ENCODE data around the gene UROC1.
A peak's percentile ranks its signal among the peaks of the same experiment; 100 is the strongest.

UROC1 gene

DNA sequence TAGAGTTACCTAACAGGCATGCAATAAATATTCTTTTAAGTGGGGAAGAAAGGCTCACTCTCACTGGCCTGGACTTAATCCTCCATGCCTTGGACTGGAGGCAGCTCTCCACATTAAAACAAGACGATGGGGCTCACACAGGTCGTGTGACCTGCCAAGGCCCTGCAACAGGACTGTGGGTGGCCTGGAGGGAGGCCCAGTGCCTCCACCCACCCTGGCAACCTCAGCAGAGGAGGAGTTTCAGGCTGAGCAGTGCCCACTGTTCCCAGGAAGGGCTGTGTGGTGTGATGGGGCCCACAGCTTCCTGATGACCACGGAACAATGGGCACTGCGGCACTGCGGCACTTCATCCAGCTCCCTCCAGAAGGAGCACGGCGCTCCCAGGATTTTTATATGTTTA is 5.5 kb downstream of the UROC1 start:
- H3K79me1 ChIP-seq (ENCODE audit: low read depth, low read length) = no peaks in the 10 kb centered on the region
- no peak for DNase-seq (ENCODE audit: low spot score)
- H3K27ac ChIP-seq (replicated peaks; ENCODE audit: low read length) = no peak overlapping the region
- H3K23ac ChIP-seq (ENCODE audit: low read depth, low read length, poor library complexity) = no peak overlapping the region
- H3K9ac ChIP-seq (ENCODE audit: low read depth, low read length, poor library complexity) = no peak overlapping the region
- no peak overlapping the region for H2BK12ac ChIP-seq (ENCODE audit: low read length)
- no peak overlapping the region for H3K4me3 ChIP-seq (ENCODE audit: low read length in 2 of 2)
- no peaks in the 10 kb centered on the region for H3K9me3 ChIP-seq (replicated peaks in 1 of 2; ENCODE audit: control insufficient read depth in 2 of 2, insufficient read depth in 1 of 2, low read depth in 1 of 2, low read length in 2 of 2)
- no peak overlapping the region for H2BK120ac ChIP-seq (ENCODE audit: low read depth, low read length)
- H3K36me3 ChIP-seq (replicated peaks in 1 of 2; ENCODE audit: control insufficient read depth in 2 of 2, insufficient read depth in 2 of 2, low read length in 2 of 2) = no peaks in the 10 kb centered on the region
- no peak overlapping the region for H2BK15ac ChIP-seq (ENCODE audit: low read length)
- H3K4me2 ChIP-seq (ENCODE audit: insufficient read depth, low read length, poor library complexity, severe bottlenecking) = no peak overlapping the region
- H2AFZ ChIP-seq (ENCODE audit: low read length) = no peak overlapping the region
- peaks cover 0 to 8% of the 10 kb centered on the region in 2 donors for H3K4me1 ChIP-seq (ENCODE audit: control insufficient read depth in 2 of 2, insufficient read depth in 1 of 2, low read depth in 1 of 2, low read length in 2 of 2)
- no peak overlapping the region for H4K91ac ChIP-seq (ENCODE audit: low read depth, low read length, poor library complexity)
- H3K27me3 ChIP-seq (ENCODE audit: control insufficient read depth in 3 of 3, insufficient read depth in 3 of 3, low read depth in 1 of 3, low read length in 3 of 3) = peaks cover 0 to 51% (median 0%) of the 10 kb centered on the region in 3 experiments
- no peak overlapping the region for H4K8ac ChIP-seq (ENCODE audit: low read depth, low read length)
- peak overlapping the region; percentile 38 for H3K18ac ChIP-seq (ENCODE audit: low read length)
- H3K4ac ChIP-seq (ENCODE audit: low read length) = no peak overlapping the region
- no peak overlapping the region for H3K14ac ChIP-seq (ENCODE audit: low read length)
- no peak overlapping the region for H2AK5ac ChIP-seq (ENCODE audit: low read depth, low read length)
- H2BK5ac ChIP-seq (ENCODE audit: low read length) = no peak overlapping the region
- no CpG with 5 or more reads among the region's 7 CpGs for WGBS, 2 donors (ENCODE audit: extremely low coverage in 2 of 2, insufficient read length in 2 of 2, insufficient replicate concordance in 1 of 2)

DNA sequence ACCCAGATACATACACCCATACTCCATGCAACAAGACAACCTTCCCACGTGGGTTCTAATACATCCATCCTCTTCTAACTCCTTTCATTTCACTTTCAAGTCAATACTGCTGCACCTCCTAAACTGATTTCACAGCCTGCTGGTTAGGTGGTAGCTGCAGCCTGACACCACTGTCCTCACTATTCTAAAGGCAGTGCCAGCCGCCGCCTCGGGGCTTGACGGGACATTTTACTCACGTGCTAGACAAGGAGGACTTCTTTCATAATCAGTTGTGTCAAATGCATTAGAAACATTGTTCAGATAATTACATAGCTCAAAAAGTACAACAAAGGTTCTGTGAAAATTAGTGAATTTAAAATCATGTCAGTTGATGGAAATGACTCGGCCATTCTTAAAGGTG is 6.3 kb downstream of the UROC1 start:
- no peak overlapping the region for H2BK5ac ChIP-seq (ENCODE audit: low read length)
- H3K4me1 ChIP-seq (ENCODE audit: control insufficient read depth in 2 of 2, insufficient read depth in 1 of 2, low read depth in 1 of 2, low read length in 2 of 2) = peaks cover 0 to 8% of the 10 kb centered on the region in 2 donors
- H3K4me2 ChIP-seq (ENCODE audit: insufficient read depth, low read length, poor library complexity, severe bottlenecking) = no peak overlapping the region
- no peak overlapping the region for H3K27ac ChIP-seq (replicated peaks; ENCODE audit: low read length)
- no peak overlapping the region for H3K9ac ChIP-seq (ENCODE audit: low read depth, low read length, poor library complexity)
- no peak overlapping the region for H4K91ac ChIP-seq (ENCODE audit: low read depth, low read length, poor library complexity)
- no peak overlapping the region for H2BK15ac ChIP-seq (ENCODE audit: low read length)
- no peak overlapping the region for H2BK12ac ChIP-seq (ENCODE audit: low read length)
- H2AFZ ChIP-seq (ENCODE audit: low read length) = no peak overlapping the region
- DNase-seq (ENCODE audit: low spot score) = no peak
- H2AK5ac ChIP-seq (ENCODE audit: low read depth, low read length) = no peak overlapping the region
- H3K14ac ChIP-seq (ENCODE audit: low read length) = no peak overlapping the region
- no peak overlapping the region for H3K4me3 ChIP-seq (ENCODE audit: low read length in 2 of 2)
- no peaks in the 10 kb centered on the region for H3K36me3 ChIP-seq (replicated peaks in 1 of 2; ENCODE audit: control insufficient read depth in 2 of 2, insufficient read depth in 2 of 2, low read length in 2 of 2)
- H4K8ac ChIP-seq (ENCODE audit: low read depth, low read length) = no peak overlapping the region
- H3K23ac ChIP-seq (ENCODE audit: low read depth, low read length, poor library complexity) = no peak overlapping the region
- no peak overlapping the region for H3K4ac ChIP-seq (ENCODE audit: low read length)
- no peak overlapping the region for H3K18ac ChIP-seq (ENCODE audit: low read length)
- no peak overlapping the region for H2BK120ac ChIP-seq (ENCODE audit: low read depth, low read length)
- no peaks in the 10 kb centered on the region for H3K79me1 ChIP-seq (ENCODE audit: low read depth, low read length)
- no peaks in the 10 kb centered on the region for H3K9me3 ChIP-seq (replicated peaks in 1 of 2; ENCODE audit: control insufficient read depth in 2 of 2, insufficient read depth in 1 of 2, low read depth in 1 of 2, low read length in 2 of 2)
- no CpG with 5 or more reads among the region's 7 CpGs for WGBS, 2 donors (ENCODE audit: extremely low coverage in 2 of 2, insufficient read length in 2 of 2, insufficient replicate concordance in 1 of 2)
- peaks cover 0 to 51% (median 0%) of the 10 kb centered on the region in 3 experiments for H3K27me3 ChIP-seq (ENCODE audit: control insufficient read depth in 3 of 3, insufficient read depth in 3 of 3, low read depth in 1 of 3, low read length in 3 of 3)

DNA sequence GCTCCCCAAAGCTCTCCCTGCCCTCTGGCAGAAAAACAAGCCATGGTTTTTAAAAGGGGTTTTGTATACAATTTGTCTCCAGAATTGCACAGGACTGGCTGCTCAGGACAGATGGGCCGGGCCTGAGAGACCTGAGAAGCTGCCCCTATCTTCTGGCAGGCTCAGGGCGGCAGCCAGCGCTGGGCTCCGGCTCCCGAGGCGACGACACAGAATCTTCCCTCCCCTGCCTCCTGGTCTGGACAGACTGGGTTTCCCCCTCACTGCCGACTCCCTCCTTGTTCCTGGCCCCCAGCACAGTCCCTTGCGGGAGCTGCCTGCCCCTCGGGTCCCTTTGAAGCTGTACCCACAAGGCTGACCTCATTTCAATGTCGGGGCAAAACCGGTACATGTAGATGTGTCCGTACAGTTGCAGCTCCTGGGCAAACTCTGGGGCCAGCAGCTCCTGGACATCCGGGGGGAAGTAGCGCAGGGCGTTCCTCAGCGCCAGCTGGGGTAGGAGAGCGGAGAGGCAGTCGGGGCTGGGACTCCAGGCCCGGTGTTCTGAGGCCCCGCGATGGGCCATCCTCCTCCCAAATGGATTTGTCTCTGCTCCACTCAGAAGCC is 7.2 kb downstream of the UROC1 start:
- Histone ChIP-seq H3K79me1 (ENCODE audit: low read depth, low read length) (no peaks in the 10 kb centered on the region), H3K4me3 (ENCODE audit: low read length in 2 of 2) (no peak overlapping the region), H3K18ac (ENCODE audit: low read length) (peak overlapping the region; percentile 36), H2BK15ac (ENCODE audit: low read length) (no peak overlapping the region), H3K14ac (ENCODE audit: low read length) (peak overlapping the region; percentile 22), H2BK5ac (ENCODE audit: low read length) (no peak overlapping the region), H3K27ac (replicated peaks; ENCODE audit: low read length) (no peak overlapping the region), H3K4ac (ENCODE audit: low read length) (no peak overlapping the region), H3K9me3 (replicated peaks in 1 of 2; ENCODE audit: control insufficient read depth in 2 of 2, insufficient read depth in 1 of 2, low read depth in 1 of 2, low read length in 2 of 2) (no peaks in the 10 kb centered on the region), H3K23ac (ENCODE audit: low read depth, low read length, poor library complexity) (no peak overlapping the region), H4K91ac (ENCODE audit: low read depth, low read length, poor library complexity) (no peak overlapping the region), H3K4me2 (ENCODE audit: insufficient read depth, low read length, poor library complexity, severe bottlenecking) (no peak overlapping the region), H2BK12ac (ENCODE audit: low read length) (no peak overlapping the region), H2AFZ (ENCODE audit: low read length) (peak overlapping the region; percentile 29), H3K27me3 (ENCODE audit: control insufficient read depth in 3 of 3, insufficient read depth in 3 of 3, low read depth in 1 of 3, low read length in 3 of 3) (peaks cover 0 to 51% (median 0%) of the 10 kb centered on the region in 3 experiments), H2BK120ac (ENCODE audit: low read depth, low read length) (no peak overlapping the region), H2AK5ac (ENCODE audit: low read depth, low read length) (peak overlapping the region; percentile 9), H4K8ac (ENCODE audit: low read depth, low read length) (no peak overlapping the region), H3K36me3 (replicated peaks in 1 of 2; ENCODE audit: control insufficient read depth in 2 of 2, insufficient read depth in 2 of 2, low read length in 2 of 2) (no peaks in the 10 kb centered on the region), H3K4me1 (ENCODE audit: control insufficient read depth in 2 of 2, insufficient read depth in 1 of 2, low read depth in 1 of 2, low read length in 2 of 2) (peaks cover 0 to 8% of the 10 kb centered on the region in 2 donors), H3K9ac (ENCODE audit: low read depth, low read length, poor library complexity) (no peak overlapping the region)
- no peak for DNase-seq (ENCODE audit: low spot score)
- WGBS, 2 donors (ENCODE audit: extremely low coverage in 2 of 2, insufficient read length in 2 of 2, insufficient replicate concordance in 1 of 2) = no CpG with 5 or more reads among the region's 22 CpGs

DNA sequence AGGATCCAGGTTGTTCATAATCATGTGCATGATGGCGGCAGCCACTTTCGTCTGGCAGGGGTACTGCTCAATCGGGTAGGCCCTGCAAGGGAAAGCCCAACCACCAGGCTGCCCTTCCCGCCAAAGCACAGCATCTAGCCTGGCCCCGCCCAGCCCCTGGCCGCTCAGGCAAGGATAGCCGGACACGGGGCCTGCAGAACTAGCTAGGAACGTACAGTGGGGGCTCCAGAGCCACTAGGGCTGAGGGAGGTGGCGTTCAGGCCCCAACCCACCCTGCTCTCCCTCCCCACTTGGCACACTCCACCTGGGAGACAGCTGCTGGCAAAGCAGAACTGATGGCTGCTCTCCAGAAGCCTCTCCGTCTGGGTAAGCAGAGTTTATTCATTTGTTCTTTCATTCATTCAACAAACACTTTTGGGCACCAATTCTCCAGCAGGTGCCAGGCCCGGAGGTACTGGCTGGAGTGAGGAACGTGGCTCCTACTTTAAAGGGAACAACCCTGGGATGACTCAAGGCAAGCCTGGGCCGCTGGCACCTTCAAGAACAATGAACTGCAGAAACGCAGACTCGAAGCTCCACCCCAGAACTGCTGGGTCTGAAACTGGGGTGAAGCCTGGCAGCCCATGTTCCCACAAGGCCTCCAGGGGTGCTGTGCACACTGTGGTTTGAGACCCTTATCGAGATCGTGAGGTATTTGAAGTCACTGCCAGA is 7.8 kb downstream of the UROC1 start:
- H3K79me1 ChIP-seq (ENCODE audit: low read depth, low read length) = no peaks in the 10 kb centered on the region
- no peak overlapping the region for H2BK120ac ChIP-seq (ENCODE audit: low read depth, low read length)
- H2BK15ac ChIP-seq (ENCODE audit: low read length) = peak overlapping the region; percentile 72
- H2BK5ac ChIP-seq (ENCODE audit: low read length) = no peak overlapping the region
- no peak overlapping the region for H2BK12ac ChIP-seq (ENCODE audit: low read length)
- peak overlapping the region; percentile 58 for H4K91ac ChIP-seq (ENCODE audit: low read depth, low read length, poor library complexity)
- no CpG with 5 or more reads among the region's 18 CpGs for WGBS, 2 donors (ENCODE audit: extremely low coverage in 2 of 2, insufficient read length in 2 of 2, insufficient replicate concordance in 1 of 2)
- H3K36me3 ChIP-seq (replicated peaks in 1 of 2; ENCODE audit: control insufficient read depth in 2 of 2, insufficient read depth in 2 of 2, low read length in 2 of 2) = no peaks in the 10 kb centered on the region
- H4K8ac ChIP-seq (ENCODE audit: low read depth, low read length) = no peak overlapping the region
- H3K23ac ChIP-seq (ENCODE audit: low read depth, low read length, poor library complexity) = peak overlapping the region; percentile 31
- no peak overlapping the region for H3K14ac ChIP-seq (ENCODE audit: low read length)
- peaks cover 0 to 8% of the 10 kb centered on the region in 2 donors for H3K4me1 ChIP-seq (ENCODE audit: control insufficient read depth in 2 of 2, insufficient read depth in 1 of 2, low read depth in 1 of 2, low read length in 2 of 2)
- peak overlapping the region; percentile 22 for H3K18ac ChIP-seq (ENCODE audit: low read length)
- H3K4me2 ChIP-seq (ENCODE audit: insufficient read depth, low read length, poor library complexity, severe bottlenecking) = no peak overlapping the region
- no peaks in the 10 kb centered on the region for H3K9me3 ChIP-seq (replicated peaks in 1 of 2; ENCODE audit: control insufficient read depth in 2 of 2, insufficient read depth in 1 of 2, low read depth in 1 of 2, low read length in 2 of 2)
- DNase-seq (ENCODE audit: low spot score) = no peak
- no peak overlapping the region for H3K4me3 ChIP-seq (ENCODE audit: low read length in 2 of 2)
- H2AFZ ChIP-seq (ENCODE audit: low read length) = no peak overlapping the region
- peak overlapping the region; percentile 42 for H2AK5ac ChIP-seq (ENCODE audit: low read depth, low read length)
- H3K27me3 ChIP-seq (ENCODE audit: control insufficient read depth in 3 of 3, insufficient read depth in 3 of 3, low read depth in 1 of 3, low read length in 3 of 3) = peaks cover 0 to 49% (median 0%) of the 10 kb centered on the region in 3 experiments
- H3K27ac ChIP-seq (replicated peaks; ENCODE audit: low read length) = no peak overlapping the region
- H3K9ac ChIP-seq (ENCODE audit: low read depth, low read length, poor library complexity) = no peak overlapping the region
- H3K4ac ChIP-seq (ENCODE audit: low read length) = no peak overlapping the region
